PC-9 (cell line): ENCODE results near the gene IFNA13. TPM values are rescaled to one million over a fixed set of nuclear protein-coding genes. Genes with fewer than 3 reads are reported as not detected.
"Not testable (repeated sequence)": the region's sequence is repeated elsewhere in the genome, so short reads cannot be mapped to it uniquely, and the experiment has no call there.

Experiments
- BruUV-seq: library from RNA; stranded (reverse); fragments of 400-500 nt; replicated peaks from 2 replicates; lab custom pipeline; 2021; lab: Mats Ljungman, UMichigan
- CTCF ChIA-PET: fragments of 300-600 bp; sonication (Branson Sonifier 250); formaldehyde crosslinking; loops from one replicate; lab custom pipeline; 2022; ENCODE audit warnings: antibody characterized with exemption; lab: Charles Lee
- POLR2A ChIA-PET: fragments of 300-600 bp; sonication (Branson Sonifier 250); formaldehyde crosslinking; loops from one replicate; lab custom pipeline; 2022; ENCODE audit warnings: antibody characterized with exemption; ENCODE audit not compliant: unreplicated experiment; lab: Charles Lee
- DNase-seq, 2 experiments: peaks; one replicate each; pipeline versions ENCODE4 v3.0.0 to v3.0.0-alpha.2; 2015 to 2022; ENCODE audit warnings: mixed read lengths in 1 of 2
- H2AFZ ChIP-seq: fragments of 200-600 bp; sonication (generic); 2 replicates; pipeline ENCODE4 v1.8.1; 2017; ENCODE audit warnings: antibody characterized with exemption
- H3F3A ChIP-seq: fragments of 200-600 bp; sonication (generic); 2 replicates; pipeline ENCODE4 v1.8.1; 2017; ENCODE audit warnings: antibody characterized with exemption, mild to moderate bottlenecking, low read depth; ENCODE audit not compliant: insufficient read depth
- H3K27ac ChIP-seq: fragments of 200-600 bp; sonication (generic); 2 replicates; pipeline ENCODE4 v1.6.1; 2016; ENCODE audit warnings: mixed run types
- H3K27me3 ChIP-seq: fragments of 200-600 bp; sonication (generic); 2 replicates; pipeline ENCODE4 v1.6.1; 2016; ENCODE audit warnings: low read depth, mixed run types; ENCODE audit not compliant: insufficient read depth
- H3K36me3 ChIP-seq: fragments of 200-600 bp; sonication (generic); 2 replicates; pipeline ENCODE4 v1.6.1; 2016; ENCODE audit warnings: low read depth, mixed run types
- H3K4me1 ChIP-seq: fragments of 200-600 bp; sonication (generic); replicated peaks from 2 replicates; pipeline ENCODE4 v1.6.1; 2016; ENCODE audit warnings: mixed run types; ENCODE audit not compliant: insufficient read depth
- H3K4me2 ChIP-seq: fragments of 200-600 bp; sonication (generic); 2 replicates; pipeline ENCODE4 v1.6.1; 2017; ENCODE audit warnings: mixed run types
- H3K4me3 ChIP-seq: fragments of 200-600 bp; sonication (generic); 2 replicates; pipeline ENCODE4 v1.6.1; 2016; ENCODE audit warnings: mixed run types
- H3K79me2 ChIP-seq: fragments of 200-600 bp; sonication (generic); 2 replicates; pipeline ENCODE4 v1.6.1; 2017; ENCODE audit warnings: low read depth, mixed run types
- H3K9me2 ChIP-seq: fragments of 200-600 bp; sonication (generic); 2 replicates; pipeline ENCODE4 v1.8.1; 2017; ENCODE audit warnings: mild to moderate bottlenecking; ENCODE audit not compliant: insufficient read depth
- H3K9me3 ChIP-seq: fragments of 200-600 bp; sonication (generic); 2 replicates; pipeline ENCODE4 v1.8.1; 2016; ENCODE audit warnings: low read depth; ENCODE audit not compliant: insufficient read depth
- H4K20me1 ChIP-seq: fragments of 200-600 bp; sonication (generic); 2 replicates; pipeline ENCODE4 v1.8.1; 2017; ENCODE audit not compliant: insufficient read depth
- EZH2 ChIP-seq: fragments of 200-600 bp; sonication (generic); IDR thresholded peaks from 2 replicates; pipeline ENCODE4 v1.8.0; 2017; ENCODE audit warnings: antibody characterized with exemption, low read depth
- intact Hi-C: fragments of 100-400 bp; cut with micrococcal nuclease; formaldehyde crosslinking; loops from one replicate; pipeline ENCODE4 v1.10.0; 2022; ENCODE audit not compliant: unreplicated experiment
- total RNA-seq: library from RNA; stranded (reverse); gene quantifications from 2 replicates; pipeline ENCODE4 v1.2.3, GENCODE V29; 2021
- TF ChIP-seq, protein P1 (sequence below): fragments of 200-600 bp; sonication (generic); conservative IDR thresholded peaks from 2 replicates; pipeline ENCODE4 v1.6.1; 2017; ENCODE audit warnings: mixed run types, antibody characterized with exemption, mild to moderate bottlenecking, moderate library complexity

The IFNA13 gene
- total RNA-seq, 1 experiment from 2014 or later = not detected

DNA sequence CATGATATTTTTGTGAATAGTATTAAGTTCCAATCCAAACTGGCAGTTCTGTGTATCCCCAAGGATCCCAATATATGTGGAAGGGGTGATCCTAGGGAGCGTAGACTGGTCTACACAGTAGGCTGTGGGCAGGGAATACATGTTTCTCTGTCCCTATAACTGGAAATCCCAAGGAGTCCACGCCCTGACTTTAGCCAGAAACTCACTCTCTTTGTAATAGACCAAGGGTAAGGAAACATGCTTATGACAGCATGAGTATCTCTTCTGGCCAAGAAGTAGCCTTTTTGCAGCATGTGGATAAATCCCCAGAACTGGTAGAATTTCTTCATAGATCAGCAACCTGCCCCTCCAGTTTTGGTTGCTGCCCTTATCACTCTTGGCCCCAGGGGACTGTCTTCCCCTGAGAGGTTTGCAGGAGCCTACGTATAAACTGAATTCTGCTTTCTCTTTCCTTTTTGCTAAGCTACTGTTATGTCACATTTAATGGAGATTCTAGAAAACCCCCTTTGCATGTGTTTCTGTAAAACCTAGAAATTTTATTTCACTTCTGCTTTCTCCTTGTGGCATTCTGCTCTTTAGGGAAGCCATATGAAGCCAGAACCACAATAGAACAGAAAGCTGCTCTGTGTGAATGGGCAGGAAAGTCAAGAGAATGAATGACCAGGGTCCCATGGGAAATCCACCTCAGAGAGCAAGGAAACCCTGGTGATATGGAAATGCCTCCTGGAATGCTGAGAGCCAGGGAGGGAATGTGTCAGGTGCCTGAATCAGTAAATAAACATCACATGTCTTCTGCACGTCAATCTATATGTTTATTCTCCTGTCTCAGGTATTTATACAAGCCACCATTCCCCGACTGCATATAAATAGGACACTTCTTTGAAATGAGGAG is 13.8 kb upstream of the IFNA13 start:
- no peak overlapping the region for H3K4me3 ChIP-seq
- TF ChIP-seq, protein P1, sequence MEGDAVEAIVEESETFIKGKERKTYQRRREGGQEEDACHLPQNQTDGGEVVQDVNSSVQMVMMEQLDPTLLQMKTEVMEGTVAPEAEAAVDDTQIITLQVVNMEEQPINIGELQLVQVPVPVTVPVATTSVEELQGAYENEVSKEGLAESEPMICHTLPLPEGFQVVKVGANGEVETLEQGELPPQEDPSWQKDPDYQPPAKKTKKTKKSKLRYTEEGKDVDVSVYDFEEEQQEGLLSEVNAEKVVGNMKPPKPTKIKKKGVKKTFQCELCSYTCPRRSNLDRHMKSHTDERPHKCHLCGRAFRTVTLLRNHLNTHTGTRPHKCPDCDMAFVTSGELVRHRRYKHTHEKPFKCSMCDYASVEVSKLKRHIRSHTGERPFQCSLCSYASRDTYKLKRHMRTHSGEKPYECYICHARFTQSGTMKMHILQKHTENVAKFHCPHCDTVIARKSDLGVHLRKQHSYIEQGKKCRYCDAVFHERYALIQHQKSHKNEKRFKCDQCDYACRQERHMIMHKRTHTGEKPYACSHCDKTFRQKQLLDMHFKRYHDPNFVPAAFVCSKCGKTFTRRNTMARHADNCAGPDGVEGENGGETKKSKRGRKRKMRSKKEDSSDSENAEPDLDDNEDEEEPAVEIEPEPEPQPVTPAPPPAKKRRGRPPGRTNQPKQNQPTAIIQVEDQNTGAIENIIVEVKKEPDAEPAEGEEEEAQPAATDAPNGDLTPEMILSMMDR = no peak
- TF ChIP-seq EZH2 = no peak
- no peak for DNase-seq
- peak overlapping the region; percentile 28; the same call in 1 of the 2 replicates for H2AFZ ChIP-seq
- ChIA-PET POLR2A (no interaction called here), CTCF (no interaction called here)
- H3K9me2 ChIP-seq = no peaks in the 10 kb centered on the region
- H3K9me3 ChIP-seq = no peaks in the 10 kb centered on the region
- peaks cover 6% of the 10 kb centered on the region; the same call in 1 of the 2 replicates for H3K4me1 ChIP-seq
- no TSS peak for BruUV-seq
- H3K4me2 ChIP-seq = 0 out of 2 replicates have a peak overlapping the region, but pooled peaks have one; percentile 10
- no peak overlapping the region for H3K27ac ChIP-seq
- H4K20me1 ChIP-seq = no peaks in the 10 kb centered on the region
- intact Hi-C loops = no loop called here
- no peaks in the 10 kb centered on the region for H3K36me3 ChIP-seq
- no peaks in the 10 kb centered on the region for H3K27me3 ChIP-seq
- H3K79me2 ChIP-seq = no peaks in the 10 kb centered on the region
- H3F3A ChIP-seq = no peaks in the 10 kb centered on the region

DNA sequence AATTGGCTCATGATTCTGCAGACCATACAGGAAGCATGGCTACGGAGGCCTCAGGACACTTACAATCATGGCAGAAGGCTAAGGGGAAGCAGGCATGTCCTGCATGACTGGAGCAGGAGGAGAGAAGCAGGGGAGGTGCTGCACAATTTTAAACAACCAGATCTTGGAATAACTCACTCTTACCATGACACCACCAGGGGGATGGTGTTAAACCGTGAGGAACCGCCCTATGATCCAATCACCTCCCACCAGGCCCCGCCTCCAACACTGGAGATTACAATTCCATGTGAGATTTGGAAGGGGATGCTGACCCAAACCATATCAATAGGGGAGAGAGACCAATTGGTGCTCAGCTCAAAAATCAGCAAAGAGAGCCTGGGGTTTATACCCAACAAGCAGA is 3.6 kb upstream of the IFNA13 start:
- H3K27me3 ChIP-seq = not testable (repeated sequence)
- POLR2A ChIA-PET = interaction anchor here (0.6 kb wide), 1 partner anchor 713 kb away, joined by 3 read pairs; no protein-coding TSS in a partner anchor

DNA sequence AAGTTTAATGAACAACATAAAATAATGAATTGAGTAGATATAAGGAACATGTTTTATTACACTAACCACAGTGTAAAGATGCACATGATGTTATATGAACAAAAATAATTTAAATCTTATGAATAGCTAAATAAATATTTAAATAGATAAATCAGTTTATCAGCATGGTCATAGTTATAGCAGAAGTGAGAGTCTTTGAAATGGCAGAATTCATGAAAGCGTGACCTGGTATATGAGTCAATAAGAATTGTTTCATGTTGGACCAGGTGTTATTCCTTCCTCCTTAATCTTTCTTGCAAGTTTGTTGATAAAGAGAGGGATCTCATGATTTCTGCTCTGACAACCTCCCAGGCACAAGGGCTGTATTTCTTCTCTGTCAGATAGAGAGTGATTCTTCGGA is 688 bp downstream of the IFNA13 start:
- H3K36me3 ChIP-seq, H3F3A ChIP-seq, H3K4me1 ChIP-seq, H3K9me2 ChIP-seq, H2AFZ ChIP-seq, CTCF ChIA-PET, intact Hi-C loops, H4K20me1 ChIP-seq, H3K79me2 ChIP-seq, H3K4me2 ChIP-seq, H3K27me3 ChIP-seq, H3K4me3 ChIP-seq, POLR2A ChIA-PET, H3K27ac ChIP-seq, DNase-seq, H3K9me3 ChIP-seq, BruUV-seq: not testable (repeated sequence)

More for the DNA sequence above, 3.6 kb upstream of the IFNA13 start:
- H2AFZ ChIP-seq, H3F3A ChIP-seq, H3K4me1 ChIP-seq, H3K9me3 ChIP-seq, H3K4me3 ChIP-seq, H3K79me2 ChIP-seq, H3K4me2 ChIP-seq, BruUV-seq, DNase-seq, H3K27ac ChIP-seq, CTCF ChIA-PET, intact Hi-C loops, H3K9me2 ChIP-seq, H4K20me1 ChIP-seq, H3K36me3 ChIP-seq: not testable (repeated sequence)

DNA sequence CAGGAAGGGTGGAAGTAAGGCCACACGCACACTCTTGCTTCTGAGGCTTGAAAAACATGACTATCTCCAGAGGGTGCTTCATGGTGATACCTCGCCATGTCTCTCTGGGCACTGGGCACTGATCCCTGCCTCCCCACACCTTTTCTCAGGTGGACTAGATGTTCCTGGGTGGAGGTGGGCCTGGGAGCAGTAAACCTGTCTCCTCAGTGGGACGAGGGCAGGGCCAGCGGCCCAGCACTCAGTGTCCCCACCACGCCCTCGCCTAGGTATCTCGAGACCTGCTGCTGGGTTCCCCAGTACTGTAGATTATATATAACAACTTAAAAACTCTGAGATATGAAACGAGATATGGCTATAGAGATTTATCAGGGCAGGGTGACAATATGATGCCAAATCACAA is 5.6 kb downstream of the IFNA13 start:
- Histone ChIP-seq H4K20me1 (no peaks in the 10 kb centered on the region), H3K4me3 (no peak overlapping the region), H3K36me3 (no peaks in the 10 kb centered on the region), H3F3A (no peaks in the 10 kb centered on the region), H3K27me3 (no peaks in the 10 kb centered on the region), H3K27ac (no peak overlapping the region), H3K9me3 (no peaks in the 10 kb centered on the region), H2AFZ (no peak overlapping the region), H3K9me2 (no peaks in the 10 kb centered on the region), H3K79me2 (no peaks in the 10 kb centered on the region), H3K4me2 (no peak overlapping the region), H3K4me1 (no peaks in the 10 kb centered on the region)
- intact Hi-C loops = no loop called here
- BruUV-seq = no TSS peak
- POLR2A ChIA-PET = no interaction called here
- TF ChIP-seq, protein P1 = no peak
- TF ChIP-seq EZH2 = no peak
- CTCF ChIA-PET = no interaction called here
- DNase-seq = no peak
